DMS79 (cell line): Measurements from ENCODE around the gene PHF20.
"Not testable (repeated sequence)": the region's sequence is repeated elsewhere in the genome, so short reads cannot be mapped to it uniquely, and the experiment has no call there.

Experiments
- DNase-seq: peaks from one replicate; lab custom pipeline; 2025; lab: John Stamatoyannopoulos, UW

The PHF20 gene

DNA sequence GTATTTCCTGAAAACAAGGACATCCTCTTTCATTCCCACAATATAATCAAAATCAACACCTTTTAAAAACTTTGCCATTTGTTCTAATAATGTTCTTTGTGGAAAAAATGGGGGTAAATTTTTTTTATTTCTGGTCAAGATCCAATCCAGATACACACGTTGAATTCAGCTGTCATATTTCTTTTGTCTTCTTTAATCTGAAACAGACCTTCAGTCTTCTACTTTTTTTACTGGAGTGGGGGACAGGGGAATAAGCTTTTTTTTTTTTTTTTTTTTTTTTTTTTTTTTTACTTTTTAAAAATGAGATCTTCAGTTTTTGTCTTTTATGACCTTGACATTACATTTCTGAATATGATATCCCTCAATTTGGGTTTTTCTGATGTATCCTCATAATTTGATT, 113.4 kb downstream of the PHF20 start:
- DNase-seq: no peak

DNA sequence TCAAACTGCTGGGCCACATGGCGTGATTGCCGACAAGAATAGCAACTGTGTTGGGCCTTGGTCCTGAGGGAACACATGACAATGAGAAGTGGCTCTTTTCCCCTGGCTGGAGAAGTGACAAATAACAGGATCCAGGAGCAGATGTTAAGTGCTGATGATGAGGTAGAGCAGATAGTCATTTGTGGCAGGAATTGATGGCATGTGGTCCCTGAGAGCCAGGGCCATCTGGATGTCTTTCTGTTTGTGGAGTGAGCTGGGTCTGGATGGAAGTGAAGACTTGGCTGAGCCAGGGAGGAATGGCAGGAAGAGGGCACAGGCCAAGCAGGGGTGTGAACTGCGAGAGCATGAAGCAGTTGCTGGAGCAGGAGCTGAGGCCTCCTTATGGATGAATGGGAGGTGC, 114.7 kb downstream of the PHF20 start:
- DNase-seq: no peak

DNA sequence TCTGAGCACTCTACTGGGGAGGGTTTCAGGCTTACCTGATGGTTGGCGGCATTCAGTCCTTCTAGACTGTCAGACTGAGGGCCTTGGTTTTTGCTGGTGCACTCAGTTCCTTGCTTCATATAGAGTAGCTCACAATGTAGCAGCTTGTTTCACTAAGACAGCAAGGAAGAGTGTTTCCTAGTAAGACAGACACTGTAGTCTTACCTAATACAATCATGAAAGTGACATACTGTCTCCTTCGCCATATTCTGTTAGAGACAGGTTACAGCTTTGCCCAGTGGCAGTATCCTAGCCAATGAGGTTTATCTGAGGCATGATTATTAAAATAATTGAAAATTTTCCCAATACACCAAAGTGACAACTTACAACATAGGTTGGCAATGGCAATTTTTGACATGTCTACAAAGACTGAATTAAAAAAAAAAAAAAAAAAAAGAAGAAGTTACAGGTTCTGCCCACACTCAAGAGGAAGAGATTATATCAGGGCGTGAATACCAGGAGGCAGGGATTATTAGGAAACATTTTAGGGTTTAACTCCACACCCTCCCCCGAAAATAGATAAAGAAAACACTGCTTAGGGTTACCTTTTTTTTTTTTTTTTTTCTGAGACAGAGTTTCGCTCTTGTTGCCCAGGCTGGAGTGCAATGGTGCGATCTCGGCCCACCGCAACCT, 115.7 kb downstream of the PHF20 start:
- DNase-seq: no peak

DNA sequence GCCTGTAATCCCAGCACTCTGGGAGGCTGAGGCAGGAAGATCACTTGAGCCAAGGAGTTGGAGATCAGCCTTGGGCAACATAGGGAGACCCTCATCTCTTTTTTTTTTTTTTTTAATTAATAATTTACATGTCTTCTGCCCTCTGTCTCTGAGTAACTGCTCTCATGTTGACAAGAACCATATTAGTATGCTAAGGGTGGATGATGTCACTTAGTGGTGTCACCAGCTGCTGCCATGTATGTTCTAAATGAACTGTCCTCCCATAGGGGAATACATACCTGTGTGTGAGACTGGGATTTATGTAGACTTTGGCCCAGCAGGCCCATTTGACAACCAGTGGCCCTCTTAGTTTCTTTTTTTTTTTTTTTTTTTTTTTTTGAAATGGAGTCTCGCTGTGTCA, 116.8 kb downstream of the PHF20 start:
- no peak for DNase-seq

DNA sequence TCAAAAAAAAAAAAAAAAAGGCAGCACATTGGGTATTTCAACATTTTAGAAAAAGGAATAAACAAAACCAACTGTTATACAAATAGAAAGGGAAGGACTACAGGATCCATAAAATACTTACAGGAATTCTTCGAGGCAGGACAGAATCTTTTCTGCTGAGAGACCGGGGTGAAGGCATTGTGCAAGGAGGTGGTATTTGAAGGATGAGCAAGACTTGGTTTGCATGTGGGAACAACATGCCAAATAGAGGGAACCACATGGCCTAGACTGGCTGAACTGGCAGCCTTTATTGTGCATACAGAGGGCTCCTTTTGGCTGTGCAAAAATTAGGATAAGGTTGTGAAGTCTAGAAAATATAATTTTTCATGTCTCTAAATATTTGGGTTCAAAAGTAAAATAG, 119.6 kb downstream of the PHF20 start:
- DNase-seq: no peak

DNA sequence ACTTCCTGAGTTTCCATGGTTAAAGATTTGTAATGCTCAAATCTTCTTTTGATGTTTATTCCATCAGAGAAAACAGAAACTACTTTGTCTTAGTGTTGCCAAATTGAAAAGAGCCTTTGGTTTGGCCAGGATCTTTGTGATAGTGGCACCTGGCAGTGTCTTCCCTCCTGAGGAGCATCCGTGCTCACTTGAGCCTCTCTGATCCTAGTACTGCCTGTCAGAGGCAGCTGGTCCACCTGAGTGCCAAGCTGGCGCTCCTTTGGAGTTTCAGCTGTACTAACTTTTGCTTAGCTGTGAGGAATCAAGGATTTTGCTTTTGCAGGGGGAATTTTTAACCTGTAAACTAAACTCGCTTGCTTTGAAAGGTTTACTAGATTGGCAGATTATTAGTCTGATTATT, 121.1 kb downstream of the PHF20 start:
- DNase-seq: no peak

DNA sequence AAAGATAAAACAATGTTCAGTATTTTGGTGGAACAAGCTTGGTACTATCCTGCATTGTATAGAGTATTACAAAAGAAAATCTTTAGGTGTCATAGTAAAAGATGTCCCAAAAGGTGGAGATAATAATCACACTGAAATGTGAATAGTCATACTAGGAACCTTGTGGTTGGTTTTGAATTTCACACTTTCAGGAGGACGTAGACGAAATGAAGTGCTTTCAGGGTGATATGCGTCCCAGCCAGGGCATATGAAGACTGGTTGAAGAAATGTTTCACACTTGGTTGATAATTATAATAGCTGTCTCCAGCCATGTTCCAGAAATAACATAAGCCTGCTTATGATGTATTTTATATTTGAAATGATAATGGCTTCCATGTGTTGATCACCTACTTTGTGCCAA, 122.1 kb downstream of the PHF20 start:
- no peak for DNase-seq

DNA sequence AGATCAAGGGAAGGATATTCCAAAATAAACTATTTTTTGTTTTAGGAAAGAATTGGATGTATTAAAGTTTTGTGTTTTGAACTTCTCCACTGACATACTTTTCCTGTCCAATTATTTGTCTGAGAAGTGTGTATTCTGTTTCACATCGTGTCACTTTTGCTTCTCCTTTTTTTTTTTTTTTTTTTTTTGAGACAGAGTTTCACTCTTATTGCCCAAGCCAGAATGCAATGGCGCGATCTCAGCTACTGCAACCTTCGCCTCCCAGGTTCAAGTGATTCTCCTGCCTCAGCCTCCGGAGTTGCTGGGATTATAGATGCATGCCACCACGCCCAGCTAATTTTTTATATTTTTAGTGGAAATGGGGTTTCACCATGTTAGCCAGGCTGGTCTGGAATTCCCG, 123.7 kb downstream of the PHF20 start:
- DNase-seq: not testable (repeated sequence)

DNA sequence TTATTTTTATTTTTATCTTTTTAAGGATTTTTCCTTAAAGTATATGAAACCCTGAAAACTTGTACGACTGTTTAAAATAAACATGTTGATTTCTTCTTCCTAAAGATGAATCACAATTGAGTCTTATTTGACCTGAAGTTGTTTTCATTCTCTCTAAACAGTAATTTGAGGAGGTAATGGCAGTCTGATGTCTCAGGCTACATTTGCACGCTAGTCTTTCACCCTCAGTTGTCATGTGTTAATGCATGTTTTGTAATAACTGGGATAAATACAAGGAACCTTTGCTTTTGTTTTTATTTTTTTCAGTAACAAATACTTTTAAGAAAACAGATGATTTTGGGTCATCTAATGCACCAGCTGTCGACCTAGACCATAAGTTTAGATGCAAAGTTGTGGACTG, 127.2 kb downstream of the PHF20 start:
- DNase-seq: no peak

DNA sequence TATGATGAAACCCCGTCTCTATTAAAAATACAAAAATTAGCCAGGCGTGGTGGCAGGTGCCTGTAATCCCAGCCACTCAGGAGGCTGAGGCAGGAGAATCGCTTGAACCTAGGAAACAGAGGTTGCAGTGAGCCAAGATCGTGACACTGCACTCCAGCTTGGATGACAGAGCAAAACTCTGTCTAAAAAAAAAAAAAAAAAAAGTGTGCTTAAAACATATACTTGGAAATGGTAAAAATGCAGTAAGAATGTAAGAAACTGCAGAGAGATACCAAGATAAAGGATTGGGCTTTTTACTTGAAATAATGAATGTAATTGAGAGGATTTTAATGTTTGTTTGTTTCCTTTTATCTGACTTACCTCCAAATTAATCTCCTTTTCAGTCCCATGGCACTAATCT, 129.4 kb downstream of the PHF20 start:
- not testable (repeated sequence) for DNase-seq

DNA sequence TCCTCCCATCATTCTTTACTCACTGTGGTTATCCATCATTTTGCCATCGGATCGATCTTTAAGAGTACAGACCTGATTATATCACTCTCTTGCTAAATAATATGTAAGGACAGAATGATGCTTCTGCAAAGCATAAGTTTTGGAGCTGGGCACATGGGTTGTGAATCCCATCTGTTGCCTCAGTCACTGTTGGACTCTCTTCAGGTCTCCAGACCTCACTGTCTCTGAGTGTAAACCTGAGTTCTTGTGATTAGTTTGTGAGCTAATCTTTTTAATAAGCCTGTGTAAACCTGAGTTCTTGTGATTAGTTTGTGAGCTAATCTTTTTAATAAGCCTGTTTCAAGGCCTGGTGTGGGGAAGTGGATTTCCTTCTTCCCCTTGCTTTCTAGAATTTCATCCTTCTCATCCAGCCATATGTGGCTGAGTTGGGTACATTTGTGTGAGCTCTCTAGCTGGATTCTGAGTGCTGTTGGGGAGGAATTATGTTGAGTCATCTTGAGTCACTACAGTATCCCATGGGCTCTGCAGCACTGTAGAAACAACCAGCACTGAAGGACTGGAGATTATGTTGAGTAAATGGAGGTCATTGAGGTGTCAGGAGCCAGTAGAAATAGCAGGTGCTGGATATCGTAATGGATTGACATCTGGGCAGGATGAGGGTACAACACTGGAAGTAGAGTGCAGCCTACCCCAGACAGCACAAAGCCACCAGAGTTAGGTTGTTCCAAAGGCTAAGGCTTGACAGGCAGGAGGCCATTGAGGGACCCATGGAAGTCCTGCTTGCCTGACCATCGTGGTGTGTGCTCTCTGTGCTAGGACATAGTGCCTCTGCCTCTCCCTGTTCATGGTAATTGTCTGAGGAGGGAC, 130.1 kb downstream of the PHF20 start:
- no peak for DNase-seq

DNA sequence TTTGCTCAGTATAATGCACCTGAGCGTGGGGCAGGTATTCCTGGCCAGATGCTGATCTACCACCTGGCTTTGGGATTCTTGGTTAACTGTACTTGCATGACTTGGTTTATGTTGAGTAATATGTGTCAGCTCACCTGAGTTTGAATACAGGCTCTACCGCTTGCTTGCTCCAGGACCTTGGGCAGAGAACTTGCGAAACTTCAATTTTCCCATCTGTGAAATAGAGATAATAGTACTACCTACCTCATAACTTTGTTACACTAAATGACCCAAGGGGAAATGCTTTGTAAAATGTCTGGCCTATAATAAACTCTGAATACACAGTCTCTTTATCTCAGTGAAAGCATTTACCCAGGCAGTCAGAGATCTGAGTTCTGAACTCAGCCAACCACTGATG, 130.7 kb downstream of the PHF20 start:
- DNase-seq: no peak

DNA sequence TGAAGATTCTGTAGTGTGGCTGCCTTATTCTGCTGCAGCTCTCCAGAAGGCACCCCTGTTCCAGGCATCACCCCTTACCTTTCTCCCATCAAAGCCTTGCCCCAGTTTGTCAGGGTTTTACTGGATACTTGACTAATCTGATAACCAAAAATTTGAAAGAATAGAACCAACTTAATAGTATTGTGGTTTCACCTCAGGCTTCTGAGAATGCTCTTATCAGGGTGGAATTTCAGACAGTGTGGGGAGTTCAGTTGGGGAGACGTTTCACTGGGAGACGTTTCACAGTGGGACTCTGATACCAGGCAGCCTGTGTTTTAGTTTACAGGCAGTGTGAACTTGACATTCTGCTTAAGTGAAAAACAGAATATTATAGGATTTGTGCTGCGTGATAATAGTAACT, 132.0 kb downstream of the PHF20 start:
- no peak for DNase-seq

DNA sequence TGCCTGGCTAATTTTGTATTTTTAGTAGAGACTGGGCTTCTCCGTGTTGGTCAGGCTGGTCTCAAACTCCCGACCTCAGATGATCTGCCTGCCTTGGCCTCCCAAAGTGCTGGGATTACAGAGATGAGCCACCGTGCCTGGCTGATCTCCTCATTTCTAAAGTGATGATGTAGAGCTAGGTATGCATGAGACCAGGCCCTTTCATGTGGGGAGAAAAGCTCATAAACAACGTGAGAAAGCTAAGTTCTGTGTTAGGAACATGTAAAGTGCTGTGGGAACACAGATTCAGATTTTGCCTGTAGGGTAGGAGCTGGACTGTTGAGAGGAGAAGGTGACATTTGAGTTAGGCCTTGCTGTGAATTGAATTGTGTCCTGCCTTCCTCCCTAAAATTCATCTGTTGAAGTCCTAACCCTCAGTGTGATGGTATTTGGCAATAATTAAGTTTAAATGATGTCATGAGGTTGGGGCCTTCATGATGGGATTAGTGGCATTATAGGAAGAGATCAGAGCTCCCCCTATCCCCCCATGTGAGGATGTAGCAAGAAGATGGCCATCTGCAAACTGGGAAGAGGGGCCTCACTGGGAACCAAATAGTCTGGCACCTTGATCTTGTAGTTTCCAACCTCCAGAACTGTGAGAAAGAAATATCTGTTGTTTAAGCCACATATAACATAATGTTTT, 133.3 kb downstream of the PHF20 start:
- no peak for DNase-seq

DNA sequence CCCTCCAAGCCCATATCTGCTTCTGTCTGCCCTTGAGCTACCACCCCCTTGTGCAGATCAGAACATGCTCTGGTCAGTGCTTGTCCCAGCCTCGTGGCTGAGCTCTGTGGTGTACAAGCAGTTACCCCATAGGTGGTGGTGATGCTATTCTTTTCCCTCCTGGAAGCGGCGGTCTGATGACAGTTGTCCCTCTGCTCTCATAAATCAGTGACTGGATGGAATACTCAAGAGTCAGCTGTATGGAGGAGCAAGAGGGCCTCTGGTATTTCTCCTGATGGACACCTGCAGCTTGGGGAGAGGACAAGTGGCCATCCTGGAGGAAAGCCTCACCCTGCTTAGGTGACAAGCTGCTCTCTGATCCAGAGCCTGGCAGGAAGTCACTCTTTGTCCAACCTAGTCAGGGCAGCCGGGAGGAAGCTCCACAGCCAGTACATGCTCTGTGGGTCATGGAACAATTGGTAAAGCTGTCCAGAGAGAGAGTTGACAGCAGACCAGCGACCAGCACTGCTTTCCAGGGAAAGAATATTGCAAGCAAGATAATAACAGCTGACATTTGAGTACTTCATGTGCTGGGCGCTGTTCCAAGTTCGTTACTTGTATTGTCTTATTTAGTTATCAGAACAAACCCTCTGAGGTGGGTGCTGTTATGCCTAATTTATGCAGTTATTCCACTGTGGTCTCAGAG, 135.3 kb downstream of the PHF20 start:
- no peak for DNase-seq

DNA sequence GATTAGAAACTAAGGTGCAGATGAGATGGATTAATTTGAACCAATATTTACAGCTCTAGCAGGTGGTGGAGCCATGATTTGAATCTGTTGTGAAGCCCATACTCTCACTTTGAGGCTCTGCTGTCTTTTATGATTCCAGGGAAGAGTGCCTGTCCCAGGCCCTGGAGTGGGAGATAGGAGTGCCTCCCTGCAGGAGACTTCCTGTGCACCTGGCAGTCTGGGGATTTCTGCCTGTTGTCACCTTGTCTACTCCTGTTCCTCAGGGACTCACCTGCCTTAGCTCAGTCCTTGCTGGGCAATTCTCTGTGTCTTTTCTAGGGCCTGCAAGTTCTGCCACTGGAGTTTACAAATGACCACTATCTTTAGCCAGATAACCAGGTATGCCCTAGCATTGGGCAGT, 136.2 kb downstream of the PHF20 start:
- DNase-seq: no peak

DNA sequence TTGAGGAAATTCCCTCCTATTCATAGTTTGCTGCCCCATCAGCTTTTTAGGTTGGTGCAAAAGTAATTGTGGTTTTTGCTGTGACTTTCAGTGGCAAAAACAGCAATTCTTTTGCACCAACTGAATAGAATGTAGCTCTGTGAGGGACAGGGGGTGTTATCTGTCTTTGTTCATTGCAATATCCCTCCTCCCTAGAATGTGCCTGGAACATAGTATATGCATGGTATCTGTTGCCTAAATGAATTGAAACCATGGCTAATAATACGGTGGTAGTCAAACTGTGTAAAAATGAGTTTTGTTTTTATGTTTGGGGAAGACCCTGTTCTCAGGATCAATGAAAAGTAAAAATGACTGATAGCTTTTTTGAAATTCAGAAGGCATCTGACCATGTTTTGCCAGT, 137.4 kb downstream of the PHF20 start:
- no peak for DNase-seq

DNA sequence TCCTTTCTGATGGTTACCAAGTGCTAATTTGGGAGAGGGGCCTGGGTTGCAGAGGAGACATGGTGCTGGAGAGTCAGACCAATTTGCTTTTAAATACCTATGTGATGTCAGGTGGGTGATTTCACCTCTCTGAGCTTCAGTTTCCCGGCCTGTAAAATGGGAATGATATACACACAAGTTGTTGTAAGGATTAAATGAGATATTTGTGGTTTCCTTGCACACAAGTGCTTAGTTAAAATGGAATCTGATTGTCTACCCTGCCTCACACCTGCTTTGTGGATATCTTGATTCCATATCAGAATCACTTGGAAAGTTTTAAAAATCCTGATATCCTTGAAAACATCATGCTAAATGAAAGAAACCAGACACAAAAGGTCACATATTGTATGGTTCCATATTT, 138.0 kb downstream of the PHF20 start:
- no peak for DNase-seq

DNA sequence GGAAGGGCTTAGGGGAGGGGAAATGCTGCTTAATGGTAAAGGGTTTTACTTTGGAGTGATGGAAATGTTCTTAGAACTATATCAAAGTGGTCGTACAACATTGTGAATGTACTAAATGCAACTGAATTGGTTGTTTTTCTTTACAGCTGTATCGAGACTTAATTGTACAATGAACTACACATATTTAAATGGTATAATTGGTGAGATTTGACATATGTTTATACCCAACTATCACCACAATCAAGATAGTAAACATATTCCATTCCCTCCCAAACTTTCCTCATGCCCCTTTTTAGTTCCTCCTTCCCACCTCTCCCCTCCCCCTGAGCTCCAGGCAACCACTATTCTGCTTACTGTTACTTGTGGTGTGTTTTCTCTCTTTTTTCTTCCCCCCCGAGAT, 138.4 kb downstream of the PHF20 start:
- no peak for DNase-seq

DNA sequence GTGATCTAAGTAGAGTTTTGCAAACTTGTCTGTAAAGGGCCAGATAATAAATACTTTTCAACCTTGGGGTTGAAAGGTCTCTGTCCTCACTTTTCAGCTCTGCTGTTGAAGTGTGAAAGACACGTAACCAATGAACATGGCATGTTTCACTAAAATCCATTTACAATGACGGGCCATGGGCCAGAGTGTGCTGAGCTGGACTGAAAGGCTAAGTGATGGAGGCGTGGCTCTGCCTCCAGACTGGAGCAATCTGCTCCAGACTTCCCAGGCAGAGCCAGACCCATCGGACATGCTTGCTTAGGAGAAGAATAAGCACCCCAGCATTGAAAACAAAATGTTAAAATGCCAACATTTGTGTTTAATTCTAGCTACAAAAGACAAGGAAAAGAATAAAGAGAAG, 141.1 kb downstream of the PHF20 start:
- no peak for DNase-seq

DNA sequence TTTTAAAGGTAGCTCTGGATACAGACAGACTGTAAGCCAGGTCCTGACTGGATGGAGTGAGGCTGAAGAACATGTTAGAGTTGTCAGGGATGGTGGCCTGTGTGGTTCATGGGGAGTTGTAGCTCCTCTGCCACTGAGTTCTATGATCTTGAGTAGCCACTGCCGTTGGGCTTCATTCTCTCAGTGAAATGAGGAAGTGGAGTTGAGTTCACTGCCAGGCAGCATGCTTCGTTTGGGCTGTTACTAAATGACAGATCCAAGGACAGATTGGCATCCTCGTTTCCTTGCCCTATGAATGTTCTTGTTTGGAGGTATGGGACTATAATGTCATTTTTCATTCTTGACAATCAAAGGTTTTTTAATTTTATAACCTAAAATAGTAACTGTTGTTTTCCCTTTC, 145.3 kb downstream of the PHF20 start:
- no peak for DNase-seq

DNA sequence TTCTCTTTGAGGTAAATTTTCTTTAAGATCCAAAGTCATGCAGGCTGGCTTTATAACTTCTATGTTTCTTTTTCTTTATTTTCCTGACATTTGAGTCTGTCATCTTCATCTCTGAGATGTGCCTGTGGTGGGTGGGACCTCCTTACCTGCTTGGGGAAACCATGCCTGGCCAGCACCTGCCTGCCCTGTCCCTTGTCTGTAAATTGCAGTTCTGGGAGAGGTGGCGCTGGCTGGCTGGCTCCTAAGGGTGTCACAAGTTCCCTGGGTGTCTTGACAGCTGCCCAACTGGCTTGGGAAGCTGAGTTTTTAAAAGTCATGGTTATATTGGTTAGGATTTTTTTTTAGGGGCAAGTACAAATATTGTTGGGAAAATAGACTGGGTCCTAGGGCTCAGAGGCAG, 146.2 kb downstream of the PHF20 start:
- no peak for DNase-seq

DNA sequence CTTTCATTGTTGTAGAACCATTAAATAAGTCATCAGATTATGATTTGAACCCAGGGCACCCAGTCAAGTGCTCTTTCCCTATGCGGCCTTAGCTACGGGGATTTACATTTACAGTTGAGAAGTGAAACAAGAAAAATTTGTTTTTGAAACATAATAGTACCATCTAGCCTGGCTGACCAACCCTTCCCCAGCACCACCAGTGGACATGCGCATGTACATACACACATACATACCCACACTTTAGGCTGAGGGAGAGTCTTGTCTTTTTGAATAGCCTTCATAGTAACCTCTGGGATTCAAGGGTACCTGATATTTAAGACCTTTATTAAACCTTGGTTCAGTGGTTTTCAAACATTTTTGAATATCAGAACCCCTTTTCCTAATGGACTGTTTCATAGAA, 148.7 kb downstream of the PHF20 start:
- DNase-seq: no peak
